BE2C (cell line): Measurements from ENCODE around the gene ABCF3.
A peak's percentile ranks its signal among the peaks of the same experiment; 100 is the strongest.

Experiments
- DNase-seq: peaks from one replicate; pipeline ENCODE4 v3.0.0-alpha.2; 2020
- H3K27me3 ChIP-seq: fragments of 250-450 bp; sonication (Bioruptor Pico); 2 replicates; pipeline ENCODE4 v1.5.1; 2020; ENCODE audit warnings: mild to moderate bottlenecking
- H3K36me3 ChIP-seq: fragments of 250-450 bp; sonication (Bioruptor Pico); 2 replicates; pipeline ENCODE4 v1.5.1; 2020; ENCODE audit warnings: mild to moderate bottlenecking
- H3K4me1 ChIP-seq: fragments of 250-450 bp; sonication (Bioruptor Pico); 2 replicates; pipeline ENCODE4 v1.5.1; 2020
- H3K4me3 ChIP-seq: 2 replicates; pipeline ENCODE4 v1.5.1; 2011; ENCODE audit warnings: low read depth, low read length
- H3K9me3 ChIP-seq: fragments of 250-450 bp; sonication (Bioruptor Pico); 2 replicates; pipeline ENCODE4 v1.5.1; 2020
- TF ChIP-seq, protein P1 (sequence below): IDR thresholded peaks from 2 replicates; pipeline ENCODE4 v1.5.1; 2012; ENCODE audit warnings: mild to moderate bottlenecking, low read depth, low read length

Gene ABCF3

DNA sequence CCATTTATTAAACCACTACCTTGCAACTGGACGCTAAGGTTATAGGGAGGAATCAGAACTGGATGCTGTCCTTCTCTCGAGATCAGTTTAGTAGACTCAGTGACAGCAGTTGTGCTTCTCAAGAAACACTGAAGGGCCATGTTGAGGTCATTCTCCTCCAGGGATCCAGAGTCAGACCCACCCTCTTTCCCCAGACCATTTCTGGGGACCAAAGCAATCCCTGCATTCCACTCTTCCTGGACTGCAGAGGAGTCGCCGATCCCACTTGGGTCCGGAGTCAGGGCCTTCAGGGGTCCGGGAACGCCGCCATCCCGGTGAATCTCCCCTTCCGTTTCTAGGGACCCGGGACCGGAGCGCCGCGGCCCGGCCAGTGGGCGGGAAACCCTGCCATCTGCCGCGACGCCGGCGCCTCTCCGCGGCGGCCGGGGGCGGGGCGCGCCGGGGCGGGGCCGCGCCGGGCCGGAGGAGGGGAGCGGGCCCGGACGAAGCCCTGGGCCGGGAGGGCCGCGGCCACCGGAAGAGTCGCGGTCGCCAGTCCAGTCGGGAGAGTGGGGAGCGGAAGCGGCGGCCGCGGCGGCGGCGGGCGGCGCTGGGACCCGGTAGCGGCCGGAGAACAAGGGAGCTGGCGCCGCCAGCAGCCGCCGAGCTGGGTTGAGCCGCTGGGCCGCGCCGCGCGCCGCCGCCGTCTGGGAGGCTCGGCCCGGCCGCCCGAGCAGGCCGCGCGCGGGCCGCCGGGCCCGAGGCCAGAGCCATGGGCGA, 30.9 kb upstream of the ABCF3 start, which contains the start of gene DVL3:
TSS of gene DVL3 (plus strand) at position 493 of the 759 bp plus-strand sequence. CDS start at position 752, 259 bp downstream.
- Histone ChIP-seq H3K4me1 (peaks cover 4% of the 10 kb centered on the region; the same call in 1 of the 2 replicates), H3K4me3 (peak within 1 kb of the TSS; percentile 95), H3K36me3 (no peaks in the 10 kb centered on the region), H3K27me3 (no peaks in the 10 kb centered on the region), H3K9me3 (no peaks in the 10 kb centered on the region)
- peak; percentile 66 for DNase-seq
- TF ChIP-seq, protein P1, sequence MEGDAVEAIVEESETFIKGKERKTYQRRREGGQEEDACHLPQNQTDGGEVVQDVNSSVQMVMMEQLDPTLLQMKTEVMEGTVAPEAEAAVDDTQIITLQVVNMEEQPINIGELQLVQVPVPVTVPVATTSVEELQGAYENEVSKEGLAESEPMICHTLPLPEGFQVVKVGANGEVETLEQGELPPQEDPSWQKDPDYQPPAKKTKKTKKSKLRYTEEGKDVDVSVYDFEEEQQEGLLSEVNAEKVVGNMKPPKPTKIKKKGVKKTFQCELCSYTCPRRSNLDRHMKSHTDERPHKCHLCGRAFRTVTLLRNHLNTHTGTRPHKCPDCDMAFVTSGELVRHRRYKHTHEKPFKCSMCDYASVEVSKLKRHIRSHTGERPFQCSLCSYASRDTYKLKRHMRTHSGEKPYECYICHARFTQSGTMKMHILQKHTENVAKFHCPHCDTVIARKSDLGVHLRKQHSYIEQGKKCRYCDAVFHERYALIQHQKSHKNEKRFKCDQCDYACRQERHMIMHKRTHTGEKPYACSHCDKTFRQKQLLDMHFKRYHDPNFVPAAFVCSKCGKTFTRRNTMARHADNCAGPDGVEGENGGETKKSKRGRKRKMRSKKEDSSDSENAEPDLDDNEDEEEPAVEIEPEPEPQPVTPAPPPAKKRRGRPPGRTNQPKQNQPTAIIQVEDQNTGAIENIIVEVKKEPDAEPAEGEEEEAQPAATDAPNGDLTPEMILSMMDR = no peak

DNA sequence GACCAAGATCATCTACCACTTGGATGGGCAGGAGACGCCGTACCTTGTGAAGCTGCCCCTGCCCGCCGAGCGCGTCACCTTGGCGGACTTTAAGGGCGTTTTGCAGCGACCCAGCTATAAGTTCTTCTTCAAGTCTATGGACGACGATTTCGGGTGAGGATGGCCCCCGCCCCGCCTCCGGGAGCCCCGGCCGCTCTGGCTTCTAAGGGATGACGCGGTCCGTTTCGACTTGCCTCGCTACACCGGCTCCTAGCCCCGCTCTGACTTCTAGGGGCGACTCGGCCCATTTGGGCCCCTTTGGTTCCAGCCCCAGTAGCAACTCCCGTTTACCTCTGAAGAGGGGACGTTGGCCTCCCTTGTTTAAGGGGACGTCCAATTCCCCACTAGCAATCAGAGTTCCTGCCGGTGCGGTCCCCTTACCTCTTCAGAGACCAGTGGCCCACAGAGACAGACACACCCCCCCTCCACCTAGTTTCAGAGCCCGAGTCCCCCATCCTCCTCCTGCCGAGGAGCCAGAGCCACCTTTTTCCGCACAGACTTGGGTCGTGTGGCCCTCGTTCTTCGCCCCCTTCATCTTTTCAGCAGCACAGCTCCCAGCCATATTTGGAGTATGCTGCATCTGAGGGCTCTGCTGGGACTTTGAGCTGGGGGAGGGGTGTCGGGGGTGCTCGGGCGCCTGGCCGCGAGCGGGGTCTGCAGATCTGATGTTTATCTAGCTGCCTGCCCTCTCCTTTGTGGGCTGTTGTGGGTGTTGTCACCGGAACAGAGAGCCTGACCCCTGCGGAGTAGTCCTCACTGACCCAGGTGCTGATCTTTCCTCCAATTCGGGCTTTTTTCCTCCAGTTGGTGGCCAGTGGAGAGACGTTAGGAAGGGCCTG, 30.1 kb upstream of the ABCF3 start:
- peak; percentile 31 for DNase-seq
- Histone ChIP-seq H3K27me3 (no peaks in the 10 kb centered on the region), H3K36me3 (no peaks in the 10 kb centered on the region), H3K9me3 (no peaks in the 10 kb centered on the region), H3K4me3 (peak overlapping the region; percentile 95), H3K4me1 (peaks cover 4% of the 10 kb centered on the region; the same call in 1 of the 2 replicates)
- TF ChIP-seq, protein P1 = no peak

DNA sequence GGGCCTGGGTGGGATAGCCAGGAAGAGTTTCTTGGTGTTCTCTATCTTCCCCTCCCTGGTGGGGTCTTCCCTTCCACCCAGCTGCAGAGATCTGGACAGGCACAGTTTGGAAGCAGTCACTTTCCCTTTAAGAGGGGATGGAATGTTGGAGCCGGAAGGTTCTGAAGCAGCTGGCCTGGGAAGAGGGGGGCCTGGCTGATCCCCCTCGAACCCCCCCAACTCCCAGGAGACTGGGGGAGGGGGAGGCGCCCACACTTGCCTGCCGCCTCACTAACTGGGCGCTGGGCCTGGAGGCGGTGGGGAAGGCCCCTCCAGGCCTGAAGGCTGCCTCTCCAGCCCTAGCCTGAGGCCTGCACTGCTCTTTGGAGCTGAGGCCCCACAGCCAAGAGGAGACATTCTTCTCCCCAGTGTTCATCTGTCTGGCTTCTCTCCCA, 29.5 kb upstream of the ABCF3 start:
- no peaks in the 10 kb centered on the region for H3K9me3 ChIP-seq
- H3K4me3 ChIP-seq = peak overlapping the region; percentile 95
- DNase-seq = peak; percentile 45
- no peaks in the 10 kb centered on the region for H3K27me3 ChIP-seq
- H3K4me1 ChIP-seq = peaks cover 4% of the 10 kb centered on the region; the same call in 1 of the 2 replicates
- TF ChIP-seq, protein P1 = no peak
- no peaks in the 10 kb centered on the region for H3K36me3 ChIP-seq

DNA sequence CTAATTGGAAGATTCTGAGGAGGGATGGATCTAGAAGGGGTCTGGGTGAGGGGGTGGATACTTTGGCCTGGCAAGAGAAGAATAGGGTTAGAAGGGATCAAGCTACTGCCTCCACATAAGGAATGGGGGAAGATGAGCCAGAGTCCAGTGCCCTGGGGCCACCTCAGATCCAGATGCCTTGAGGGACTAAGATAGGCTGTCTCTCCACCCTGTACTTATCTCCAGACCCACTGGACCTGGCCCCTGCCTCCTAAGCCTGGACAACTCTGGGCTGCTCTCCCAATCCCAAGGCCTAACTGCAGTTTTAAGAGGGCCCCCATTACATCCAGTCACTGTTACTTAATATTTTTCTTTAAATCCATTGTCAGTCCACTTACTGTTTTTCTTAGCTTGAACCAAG, 28.8 kb upstream of the ABCF3 start:
- TF ChIP-seq, protein P1 = no peak
- Histone ChIP-seq H3K27me3 (no peaks in the 10 kb centered on the region), H3K4me3 (peak overlapping the region; percentile 95), H3K4me1 (peaks cover 4% of the 10 kb centered on the region; the same call in 1 of the 2 replicates), H3K36me3 (peaks cover 4% of the 10 kb centered on the region; the same call in 1 of the 2 replicates), H3K9me3 (no peaks in the 10 kb centered on the region)
- DNase-seq = no peak

DNA sequence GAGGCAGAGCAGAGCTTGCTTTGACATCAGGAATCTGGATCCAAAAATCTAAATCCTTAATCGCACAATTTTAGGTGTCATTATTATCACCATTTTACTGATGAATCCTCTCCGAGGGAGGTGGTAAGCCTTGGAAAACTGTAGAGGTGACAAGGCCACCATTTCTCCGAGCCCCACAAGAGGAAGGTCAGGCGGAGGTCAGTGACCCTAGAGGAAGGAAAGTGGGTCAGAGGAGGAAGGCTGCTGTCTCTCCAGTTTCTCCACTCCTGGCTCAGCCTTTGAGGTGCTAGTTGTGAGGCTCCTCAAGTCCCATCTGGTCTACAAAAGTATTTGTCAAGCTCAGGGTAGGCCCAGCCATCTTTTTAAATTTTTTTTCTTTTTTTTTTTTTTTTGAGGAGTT, 27.6 kb upstream of the ABCF3 start:
- H3K36me3 ChIP-seq = peaks cover 9% of the 10 kb centered on the region
- H3K27me3 ChIP-seq = no peaks in the 10 kb centered on the region
- DNase-seq = no peak
- TF ChIP-seq, protein P1 = no peak
- H3K4me1 ChIP-seq = peaks cover 4% of the 10 kb centered on the region; the same call in 1 of the 2 replicates
- no peak overlapping the region for H3K4me3 ChIP-seq
- no peaks in the 10 kb centered on the region for H3K9me3 ChIP-seq
